GM12878 (cell line): ENCODE results near the gene AMPD3. TPM values are rescaled to one million over a fixed set of nuclear protein-coding genes. Genes with fewer than 3 reads are reported as not detected.

Source experiments
- ATAC-seq: fragments of 200-7000 bp; cut with Tn5 transposase; 3 replicates; pipeline ENCODE4 v1.9.1; 2020; ENCODE audit warnings: mild to moderate bottlenecking, moderate library complexity
- BruUV-seq: library from RNA; stranded (reverse); fragments of 400-500 nt; replicated peaks from 2 replicates; lab custom pipeline; 2021; lab: Mats Ljungman, UMichigan
- CTCF ChIA-PET: fragments of 300-600 bp; sonication (Branson Sonifier 250); formaldehyde crosslinking; extraction: SDS; loops from one replicate; lab custom pipeline; 2021; ENCODE audit warnings: inconsistent platforms; lab: Yijun Ruan, JAX
- POLR2A ChIA-PET: fragments of 350-600 bp; formaldehyde crosslinking; extraction: SDS; loops from one replicate; lab custom pipeline; 2021; ENCODE audit warnings: inconsistent platforms; lab: Charles Lee
- RAD21 ChIA-PET: fragments of 300-600 bp; sonication (Branson Sonifier 250); formaldehyde crosslinking; loops from one replicate; lab custom pipeline; 2023; ENCODE audit warnings: antibody characterized with exemption; ENCODE audit not compliant: unreplicated experiment; lab: Charles Lee
- SMC1A ChIA-PET: fragments of 300-600 bp; sonication (Branson Sonifier 250); formaldehyde crosslinking; loops from one replicate; lab custom pipeline; 2023; ENCODE audit not compliant: unreplicated experiment, uncharacterized antibody; lab: Charles Lee
- DNase-seq: peaks from one replicate; pipeline ENCODE4 v3.0.0-alpha.2; 2011; ENCODE audit warnings: low read depth, low spot score
- FAIRE-seq: peaks from 3 replicates; lab custom pipeline; 2011; peaks lifted over from hg19 to GRCh38; lab: Jason Lieb, UNC
- H2AFZ ChIP-seq: 2 replicates; pipeline ENCODE4 v1.6.0; 2011; ENCODE audit warnings: low read depth, low read length, control low read depth; ENCODE audit not compliant: control insufficient read depth
- H3K27ac ChIP-seq: 2 replicates; pipeline ENCODE4 v1.5.1; 2011; ENCODE audit warnings: control low read depth; ENCODE audit not compliant: control insufficient read depth, insufficient read depth
- H3K27me3 ChIP-seq, 2 experiments: replicated peaks in 1 of 2; 2 replicates each; pipeline versions ENCODE4 v1.6.0 to v1.6.1; 2011; ENCODE audit warnings: low read length in 1 of 2; ENCODE audit not compliant: control insufficient read depth in 2 of 2, insufficient read depth in 2 of 2
- H3K36me3 ChIP-seq, 2 experiments: 2 replicates each; pipeline ENCODE4 v1.5.1; 2011; ENCODE audit warnings: low read length in 1 of 2; ENCODE audit not compliant: control insufficient read depth in 2 of 2, insufficient read depth in 2 of 2
- H3K4me1 ChIP-seq: 2 replicates; pipeline ENCODE4 v1.6.1; 2011; ENCODE audit warnings: mild to moderate bottlenecking, low read length, moderate library complexity, mixed read lengths; ENCODE audit not compliant: control insufficient read depth, insufficient read depth
- H3K4me2 ChIP-seq: 2 replicates; pipeline ENCODE4 v1.6.0; 2011; ENCODE audit warnings: control low read depth; ENCODE audit not compliant: control insufficient read depth, insufficient read depth
- H3K4me3 ChIP-seq: fragments of 200-600 bp; sonication (generic); 2 replicates; pipeline ENCODE4 v1.5.1; 2016
- H3K79me2 ChIP-seq: 2 replicates; pipeline ENCODE4 v1.6.0; 2011; ENCODE audit warnings: low read length; ENCODE audit not compliant: control insufficient read depth, insufficient read depth
- H3K9ac ChIP-seq: 2 replicates; pipeline ENCODE4 v1.8.0; 2011; ENCODE audit warnings: low read length, control low read depth, mixed read lengths; ENCODE audit not compliant: control insufficient read depth, insufficient read depth
- H3K9me3 ChIP-seq: replicated peaks from 3 replicates; pipeline ENCODE4 v1.5.1; 2011; ENCODE audit warnings: mild to moderate bottlenecking, low read length; ENCODE audit not compliant: control insufficient read depth, insufficient read depth
- H4K20me1 ChIP-seq: 2 replicates; pipeline ENCODE4 v1.6.0; 2011; ENCODE audit not compliant: control insufficient read depth, insufficient read depth
- ASH2L ChIP-seq: fragments of 300-600, 200-600 bp; sonication (generic); IDR thresholded peaks from 2 replicates; pipeline ENCODE4 v1.6.1; 2017; ENCODE audit warnings: low read depth, mild to moderate bottlenecking, borderline replicate concordance
- ATF3 ChIP-seq: IDR thresholded peaks from 2 replicates; pipeline ENCODE4 v1.6.1; 2011; ENCODE audit warnings: low read depth, mild to moderate bottlenecking, low read length, moderate library complexity, borderline replicate concordance; ENCODE audit errors: extremely low read depth
- CEBPB ChIP-seq, 2 experiments: fragments of 150-350 bp in 1 of 2; IDR thresholded peaks; 2 replicates each; pipeline ENCODE4 v1.6.1; 2012 to 2014; ENCODE audit warnings: low read depth in 2 of 2, low read length in 2 of 2, borderline replicate concordance in 1 of 2, inconsistent platforms in 1 of 2
- CREM ChIP-seq: IDR thresholded peaks from 2 replicates; pipeline ENCODE4 v1.6.1; 2014; ENCODE audit warnings: antibody characterized with exemption, low read depth
- CTCF ChIP-seq, 3 experiments: IDR thresholded peaks in 2 of 3; conservative IDR thresholded peaks in 1 of 3; 2 replicates each; pipeline ENCODE4 v1.5.1; 2011; ENCODE audit warnings: low read depth in 3 of 3, low read length in 3 of 3, mild to moderate bottlenecking in 3 of 3, control low read depth in 2 of 3, moderate library complexity in 2 of 3, inconsistent platforms in 1 of 3, mixed read lengths in 1 of 3; ENCODE audit not compliant: control insufficient read depth in 2 of 3, insufficient read depth in 1 of 3; ENCODE audit errors: extremely low read depth in 1 of 3
- E2F4 ChIP-seq: IDR thresholded peaks from 2 replicates; pipeline ENCODE4 v1.6.1; 2012; ENCODE audit warnings: low read depth, low read length, improper control_type of control experiment
- E2F8 ChIP-seq: fragments of 450-650 bp; IDR thresholded peaks from 2 replicates; pipeline ENCODE4 v1.6.1; 2018; ENCODE audit warnings: mild to moderate bottlenecking, low read depth, moderate library complexity; ENCODE audit not compliant: partially characterized antibody
- EGR1 ChIP-seq, 2 experiments: IDR thresholded peaks; 1 replicate in 1 of 2; 2 replicates in 1 of 2; pipeline ENCODE4 v1.6.1; 2011 to 2012; ENCODE audit warnings: low read depth in 2 of 2, low read length in 2 of 2, borderline replicate concordance in 1 of 2, mild to moderate bottlenecking in 1 of 2, moderate library complexity in 1 of 2
- EP300 ChIP-seq, 2 experiments: fragments of 150-350 bp in 1 of 2; IDR thresholded peaks; 2 replicates each; pipeline ENCODE4 v1.6.1; 2011 to 2012; ENCODE audit warnings: low read depth in 2 of 2, low read length in 2 of 2, borderline replicate concordance in 1 of 2, improper control_type of control experiment in 1 of 2, inconsistent platforms in 1 of 2; ENCODE audit not compliant: control insufficient read depth in 1 of 2
- EZH2 ChIP-seq: IDR thresholded peaks from 2 replicates; pipeline ENCODE4 v1.6.1; 2012; ENCODE audit warnings: low read depth, mild to moderate bottlenecking, control low read depth, inconsistent platforms, low read length, borderline replicate concordance; ENCODE audit not compliant: control insufficient read depth
- KDM1A ChIP-seq: fragments of 200-600 bp; sonication (generic); IDR thresholded peaks from 2 replicates; pipeline ENCODE4 v1.6.1; 2016; ENCODE audit warnings: borderline replicate concordance
- NFIC ChIP-seq: IDR thresholded peaks from 2 replicates; pipeline ENCODE4 v1.6.1; 2012; ENCODE audit warnings: low read depth, mild to moderate bottlenecking, inconsistent platforms, low read length, moderate library complexity
- RB1 ChIP-seq: fragments of 450-650 bp; formaldehyde crosslinking; IDR thresholded peaks from 2 replicates; pipeline ENCODE4 v1.6.1; 2017; ENCODE audit warnings: mild to moderate bottlenecking, borderline replicate concordance
- TBL1XR1 ChIP-seq: IDR thresholded peaks from 2 replicates; pipeline ENCODE4 v1.6.1; 2012; ENCODE audit warnings: low read depth, low read length, improper control_type of control experiment
- WRNIP1 ChIP-seq: IDR thresholded peaks from 2 replicates; pipeline ENCODE4 v1.6.1; 2011; ENCODE audit warnings: low read depth, low read length, improper control_type of control experiment, borderline replicate concordance
- WGBS: methylation state at CpG from one replicate; pipeline ENCODE4 v1.1.6; 2016; ENCODE audit warnings: low lambda C conversion rate; ENCODE audit not compliant: insufficient replicate concordance, insufficient coverage; ENCODE audit errors: missing lambda C conversion rate; 5-methylcytosine and 5-hydroxymethylcytosine counted together
- in situ Hi-C: fragments of 300-500 bp; cut with MboI; formaldehyde crosslinking; loops from 9 replicates; pipeline ENCODE4 v1.14.3; 2018; ENCODE audit warnings: mixed read lengths
- intact Hi-C: fragments of 100-400 bp; cut with micrococcal nuclease; formaldehyde crosslinking; loops from one replicate; pipeline ENCODE4 v1.14.2; 2022; ENCODE audit not compliant: unreplicated experiment
- polyA plus RNA-seq, 11 experiments: library from polyadenylated mRNA; depleted of rRNA in 4 of 11; unstranded in 6 of 11; stranded (reverse) in 5 of 11; fragments of >200 nt; fragmentation: Nextera tagmentation in 4 of 11; fragmentation: Illumina TruSeq in 1 of 11; extraction: Ambion mirVana in 4 of 11; extraction: Trizol in 1 of 11; gene quantifications; 1 replicate in 1 of 11; 2 replicates in 10 of 11; pipeline versions ENCODE4 v1.2.1 to v1.2.3, GENCODE V29; 2011 to 2016; ENCODE audit warnings: inconsistent platforms in 2 of 11, missing spikeins in 2 of 11, low read depth in 1 of 11
- total RNA-seq, 4 experiments: library from RNA; depleted of rRNA in 3 of 4; stranded (reverse); fragments of >200 nt in 3 of 4; fragmentation: Illumina TruSeq in 1 of 4; extraction: Trizol in 1 of 4; gene quantifications; 2 replicates each; pipeline versions ENCODE4 v1.2.1 to v1.2.3, GENCODE V29; 2013 to 2021

The AMPD3 gene
- total and polyA plus RNA-seq, 10 of the 15 experiments (the other 5 are each of a cell fraction or from before 2014, with no cell fraction given), result 5.6 to 28.6 (median 15.9) TPM

- no peaks in the 10 kb centered on the region for H3K79me2 ChIP-seq
- DNase-seq (no peak), FAIRE-seq (no peak), ATAC-seq (no peak)
- H3K36me3 ChIP-seq, result no peaks in the 10 kb centered on the region
- no peak overlapping the region for H3K4me2 ChIP-seq
- H2AFZ ChIP-seq, result no peak overlapping the region
- ChIA-PET POLR2A (no interaction called here), SMC1A (interaction anchor here (1.0 to 2.0 kb wide), 12 partner anchors 9 to 332 kb away, joined by 3 to 16 read pairs (median 6); partner anchors contain the start of gene RNF141), RAD21 (interaction anchor here (0.7 to 1.8 kb wide), 10 partner anchors 45 to 329 kb away, joined by 3 to 12 read pairs (median 5); partner anchors contain the start of gene RNF141), CTCF (interaction anchor here (0.7 to 3.4 kb wide), 22 partner anchors 8 to 364 kb away, joined by 3 to 55 read pairs (median 5); partner anchors contain the start of gene RNF141)
- no peak overlapping the region for H3K27ac ChIP-seq
- no peaks in the 10 kb centered on the region; the same call in 1 of the 2 replicates for H4K20me1 ChIP-seq
- no TSS peak for BruUV-seq
- no peaks in the 10 kb centered on the region for H3K9me3 ChIP-seq
- intact Hi-C loops (no loop called here), in situ Hi-C loops (loop anchor here (5.0 kb wide), 2 partner anchors 245 to 330 kb away; no protein-coding TSS in a partner anchor)
- H3K4me3 ChIP-seq, result no peak overlapping the region
- H3K4me1 ChIP-seq, result no peaks in the 10 kb centered on the region
- H3K9ac ChIP-seq, result no peak overlapping the region
- WGBS, result 23% methylated on average over 3 of the region's 3 CpGs
- H3K27me3 ChIP-seq, result no peaks in the 10 kb centered on the region; a peak in 1 of 4 replicates
- no peak for TF ChIP-seq EGR1 (IDR thresholded peaks at IDR 0.05; ENCODE audit: borderline replicate concordance in 1 of 2, low read depth in 2 of 2, low read length in 2 of 2)
- no peak for TF ChIP-seq EZH2
- no peak for TF ChIP-seq WRNIP1
- no peak for TF ChIP-seq CEBPB (IDR thresholded peaks at IDR 0.05; ENCODE audit: borderline replicate concordance in 1 of 2, low read depth in 2 of 2, low read length in 2 of 2)
- TF ChIP-seq KDM1A, result no peak
- no peak for TF ChIP-seq NFIC
- no peak for TF ChIP-seq RB1
- TF ChIP-seq CREM, result no peak
- no peak for TF ChIP-seq TBL1XR1
- no peak for TF ChIP-seq ATF3
- no peak for TF ChIP-seq CTCF (IDR thresholded peaks at IDR 0.05 in 2 of 3, conservative IDR thresholded peaks at IDR 0.05 in 1 of 3; ENCODE audit: control insufficient read depth in 2 of 3, extremely low read depth in 1 of 3, insufficient read depth in 1 of 3, low read depth in 3 of 3, low read length in 3 of 3)
- TF ChIP-seq ASH2L, result no peak
- TF ChIP-seq EP300 (IDR thresholded peaks at IDR 0.05; ENCODE audit: borderline replicate concordance in 1 of 2, control insufficient read depth in 1 of 2, low read depth in 2 of 2, low read length in 2 of 2), result no peak
- no peak for TF ChIP-seq E2F4
- no peak for TF ChIP-seq E2F8
Observed at GRCh38 chr11:10407055-10407454, 48.0 kb upstream of the AMPD3 start.
